BJ (cell line): Measurements from ENCODE around the gene PIK3R6. TPM values are rescaled to one million over a fixed set of nuclear protein-coding genes. Genes with fewer than 3 reads are reported as not detected.

Experiments used
- CTCF ChIA-PET: fragments of 350-600 bp; formaldehyde crosslinking; extraction: SDS; loops from one replicate; lab custom pipeline; 2021; ENCODE audit warnings: antibody characterized with exemption, inconsistent platforms; lab: Yijun Ruan, JAX
- POLR2A ChIA-PET: fragments of 300-600 bp; sonication (Branson Sonifier 250); formaldehyde crosslinking; extraction: SDS; loops from one replicate; lab custom pipeline; 2021; ENCODE audit warnings: antibody characterized with exemption; lab: Charles Lee
- DNase-seq: peaks from one replicate; pipeline ENCODE4 v3.0.0-alpha.2; 2011; ENCODE audit warnings: low read depth
- H3K27me3 ChIP-seq: 2 replicates; pipeline ENCODE4 v1.6.0; 2011; ENCODE audit warnings: low read length; ENCODE audit not compliant: control insufficient read depth, insufficient read depth
- H3K36me3 ChIP-seq: 2 replicates; pipeline ENCODE4 v1.5.1; 2011; ENCODE audit warnings: low read length; ENCODE audit not compliant: control insufficient read depth, insufficient read depth
- H3K4me3 ChIP-seq: 2 replicates; pipeline ENCODE4 v1.5.1; 2011; ENCODE audit warnings: low read depth, mild to moderate bottlenecking, control low read depth, low read length
- CTCF ChIP-seq: IDR thresholded peaks from 2 replicates; pipeline ENCODE4 v1.5.1; 2011; ENCODE audit warnings: low read depth, mild to moderate bottlenecking, control low read depth, inconsistent platforms, low read length, moderate library complexity; ENCODE audit not compliant: insufficient read depth
- polyA plus RNA-seq: library from polyadenylated mRNA; depleted of rRNA; stranded (reverse); fragments of >200 nt; gene quantifications from 2 replicates; pipeline ENCODE4 v1.2.3, GENCODE V29; 2011

Gene PIK3R6
- polyA plus RNA-seq, 1 experiment, result not detected

DNA sequence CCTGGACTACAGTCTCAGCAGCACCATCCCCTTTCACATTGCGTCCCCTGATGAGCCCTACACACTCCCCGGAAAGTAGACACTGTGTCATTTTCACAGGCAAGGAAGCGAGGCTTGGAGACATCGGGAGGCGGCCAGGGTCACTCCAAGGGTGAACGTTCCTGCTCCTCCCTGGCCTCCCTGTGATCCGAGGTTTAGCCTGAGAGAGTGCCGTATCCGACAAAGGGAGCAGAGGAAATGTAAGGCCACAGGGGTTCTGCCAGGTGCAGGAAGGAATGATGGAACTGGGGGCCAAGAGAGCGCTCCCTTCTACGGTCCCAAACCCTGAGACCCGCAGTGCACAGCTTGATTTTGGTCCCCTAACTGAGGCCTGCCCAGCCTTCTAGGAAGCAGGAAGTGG, 8.0 kb upstream of the PIK3R6 start:
- POLR2A ChIA-PET, result no interaction called here
- H3K27me3 ChIP-seq, result no peaks in the 10 kb centered on the region; the same call in 1 of the 2 replicates
- TF ChIP-seq CTCF, result no peak
- no peaks in the 10 kb centered on the region for H3K36me3 ChIP-seq
- H3K4me3 ChIP-seq, result no peak overlapping the region
- CTCF ChIA-PET, result interaction anchor here (1.8 kb wide), 1 partner anchor 19 kb away, joined by 5 read pairs; no protein-coding TSS in a partner anchor
- DNase-seq, result no peak

GRCh38 chr17:8873801-8874715, 6.6 kb upstream of the PIK3R6 start:
- H3K36me3 ChIP-seq, result no peaks in the 10 kb centered on the region
- TF ChIP-seq CTCF, result no peak
- no peak overlapping the region for H3K4me3 ChIP-seq
- ChIA-PET POLR2A (no interaction called here), CTCF (interaction anchor here (1.1 to 1.5 kb wide), 3 partner anchors 10 to 16 kb away, joined by 3 read pairs; no protein-coding TSS in a partner anchor)
- no peaks in the 10 kb centered on the region; the same call in 1 of the 2 replicates for H3K27me3 ChIP-seq
- no peak for DNase-seq

GRCh38 chr17:8872705-8873435, 5.4 kb upstream of the PIK3R6 start:
- ChIA-PET CTCF (interaction anchor here (0.7 to 1.5 kb wide), 2 partner anchors 8 to 14 kb away, joined by 3 read pairs; no protein-coding TSS in a partner anchor), POLR2A (interaction anchor here (0.6 kb wide), 1 partner anchor 16 kb away, joined by 3 read pairs; no protein-coding TSS in a partner anchor)
- no peak for TF ChIP-seq CTCF
- H3K27me3 ChIP-seq, result no peaks in the 10 kb centered on the region; the same call in 1 of the 2 replicates
- H3K36me3 ChIP-seq, result no peaks in the 10 kb centered on the region
- no peak for DNase-seq
- no peak overlapping the region for H3K4me3 ChIP-seq

DNA sequence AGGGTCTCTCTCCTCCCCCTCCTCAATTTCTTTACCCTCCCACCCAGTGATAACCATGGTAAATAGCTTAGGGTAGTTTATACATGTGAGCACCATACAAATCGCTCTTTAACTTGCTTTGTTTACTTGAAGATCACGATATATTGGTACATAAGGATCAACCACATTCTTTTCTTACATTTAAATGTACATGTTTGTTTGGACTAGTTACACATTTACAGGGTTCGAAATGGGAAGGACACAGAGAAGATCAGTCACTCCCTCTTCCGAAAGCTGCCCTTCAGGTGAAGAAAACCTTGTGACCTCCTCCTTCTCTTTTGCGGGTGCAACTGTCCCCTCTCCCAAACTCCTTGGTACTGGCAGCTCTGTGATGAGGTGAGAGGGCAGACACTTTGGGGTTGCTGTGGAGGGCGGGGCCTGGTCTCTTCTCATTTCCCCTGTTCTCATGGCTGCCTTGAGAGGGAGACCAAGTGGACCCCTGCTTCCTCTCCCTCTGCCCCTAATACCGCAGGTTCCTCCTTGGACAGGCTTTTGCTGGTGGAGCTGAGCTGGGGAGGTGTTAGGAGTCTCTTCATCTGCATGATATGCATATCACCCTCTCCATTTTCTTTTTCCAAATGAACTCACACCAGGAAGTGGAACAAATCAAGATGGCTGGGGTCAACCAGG, 4.7 kb upstream of the PIK3R6 start:
- no peak for DNase-seq
- Histone ChIP-seq H3K4me3 (no peak overlapping the region), H3K27me3 (no peaks in the 10 kb centered on the region; the same call in 1 of the 2 replicates), H3K36me3 (no peaks in the 10 kb centered on the region)
- TF ChIP-seq CTCF, result no peak
- ChIA-PET CTCF (interaction anchor here (0.7 to 1.4 kb wide), 2 partner anchors 16 to 87 kb away, joined by 4 read pairs; no protein-coding TSS in a partner anchor), POLR2A (interaction anchor here (0.6 kb wide), 1 partner anchor 16 kb away, joined by 3 read pairs; no protein-coding TSS in a partner anchor)
